Mesenchymal stem cell (in vitro differentiated cells and primary cell): ENCODE data around the gene FAM43B.

ENCODE experiments used
- DNase-seq: peaks from one replicate; pipeline ENCODE4 v3.0.0-alpha.2; 2013
- H2AFZ ChIP-seq: one replicate; pipeline ENCODE4 v1.6.1; 2013; ENCODE audit warnings: low read depth, mild to moderate bottlenecking, control low read depth, inconsistent platforms, low read length, moderate library complexity
- H2AK5ac ChIP-seq: 2 replicates; pipeline ENCODE4 v1.6.1; 2013; ENCODE audit warnings: low read length, moderate library complexity, mild to moderate bottlenecking, inconsistent platforms; ENCODE audit not compliant: severe bottlenecking
- H2BK120ac ChIP-seq: one replicate; pipeline ENCODE4 v1.6.1; 2013; ENCODE audit warnings: low read depth, mild to moderate bottlenecking, inconsistent platforms, low read length, moderate library complexity
- H2BK12ac ChIP-seq, 2 experiments: one replicate each; pipeline ENCODE4 v1.6.1; 2013; ENCODE audit warnings: inconsistent platforms in 2 of 2, low read length in 2 of 2, mild to moderate bottlenecking in 2 of 2, moderate library complexity in 2 of 2, control low read depth in 1 of 2
- H2BK15ac ChIP-seq: one replicate; pipeline ENCODE4 v1.6.1; 2013; ENCODE audit warnings: mild to moderate bottlenecking, low read depth, inconsistent platforms; ENCODE audit not compliant: poor library complexity, severe bottlenecking
- H2BK5ac ChIP-seq: 2 replicates; pipeline ENCODE4 v1.6.1; 2013; ENCODE audit warnings: low read depth, mild to moderate bottlenecking, low read length, control low read depth, inconsistent platforms; ENCODE audit not compliant: poor library complexity, severe bottlenecking
- H3K14ac ChIP-seq, 2 experiments: one replicate each; pipeline ENCODE4 v1.6.1; 2013; ENCODE audit warnings: inconsistent platforms in 2 of 2, low read length in 2 of 2, control low read depth in 1 of 2, mild to moderate bottlenecking in 1 of 2, moderate library complexity in 1 of 2
- H3K18ac ChIP-seq, 2 experiments: one replicate each; pipeline ENCODE4 v1.6.1; 2013; ENCODE audit warnings: inconsistent platforms in 2 of 2, low read length in 2 of 2, control low read depth in 1 of 2, low read depth in 1 of 2, mild to moderate bottlenecking in 1 of 2
- H3K23ac ChIP-seq, 2 experiments: one replicate each; pipeline ENCODE4 v1.6.1; 2013; ENCODE audit warnings: inconsistent platforms in 2 of 2, low read length in 2 of 2, mild to moderate bottlenecking in 2 of 2, moderate library complexity in 2 of 2, control low read depth in 1 of 2
- H3K27ac ChIP-seq: 2 replicates; pipeline ENCODE4 v1.5.1; 2013; ENCODE audit warnings: mild to moderate bottlenecking, moderate library complexity, low read length, control low read depth, inconsistent platforms; ENCODE audit not compliant: poor library complexity, severe bottlenecking
- H3K27me3 ChIP-seq, 2 experiments: 2 replicates each; pipeline versions ENCODE4 v1.6.1 to v1.7.0; 2013; ENCODE audit warnings: low read length in 2 of 2, mild to moderate bottlenecking in 2 of 2, moderate library complexity in 2 of 2, control low read depth in 1 of 2, inconsistent platforms in 1 of 2; ENCODE audit not compliant: control insufficient read depth in 1 of 2, insufficient read depth in 1 of 2
- H3K36me3 ChIP-seq, 2 experiments: 2 replicates each; pipeline versions ENCODE4 v1.6.1 to v1.7.0; 2013; ENCODE audit warnings: low read length in 2 of 2, control low read depth in 1 of 2, inconsistent platforms in 1 of 2, low read depth in 1 of 2, mild to moderate bottlenecking in 1 of 2; ENCODE audit not compliant: insufficient read depth in 2 of 2, control insufficient read depth in 1 of 2
- H3K4ac ChIP-seq, 2 experiments: one replicate each; pipeline ENCODE4 v1.6.1; 2013; ENCODE audit warnings: inconsistent platforms in 2 of 2, low read length in 2 of 2, mild to moderate bottlenecking in 2 of 2, moderate library complexity in 2 of 2, control low read depth in 1 of 2, low read depth in 1 of 2
- H3K4me1 ChIP-seq: 2 replicates; pipeline ENCODE4 v1.6.1; 2013; ENCODE audit warnings: low read depth, low read length, control low read depth; ENCODE audit not compliant: control insufficient read depth, insufficient read depth
- H3K4me2 ChIP-seq: 2 replicates; pipeline ENCODE4 v1.6.1; 2013; ENCODE audit warnings: low read length, mild to moderate bottlenecking, inconsistent platforms; ENCODE audit not compliant: poor library complexity, severe bottlenecking
- H3K4me3 ChIP-seq, 2 experiments: 2 replicates each; pipeline versions ENCODE4 v1.5.1 to v1.7.0; 2013; ENCODE audit warnings: low read length in 2 of 2, mild to moderate bottlenecking in 2 of 2, control low read depth in 1 of 2, low read depth in 1 of 2; ENCODE audit not compliant: insufficient read depth in 1 of 2
- H3K79me1 ChIP-seq: replicated peaks from 2 replicates; pipeline ENCODE4 v1.6.1; 2013; ENCODE audit warnings: mild to moderate bottlenecking, control low read depth, low read length, inconsistent platforms; ENCODE audit not compliant: poor library complexity, severe bottlenecking
- H3K9ac ChIP-seq: 2 replicates; pipeline ENCODE4 v1.7.0; 2013; ENCODE audit warnings: mild to moderate bottlenecking, low read length, moderate library complexity
- H3K9me3 ChIP-seq: 2 replicates; pipeline ENCODE4 v1.7.0; 2013; ENCODE audit warnings: mild to moderate bottlenecking, low read length; ENCODE audit not compliant: control insufficient read depth
- H4K8ac ChIP-seq: one replicate; pipeline ENCODE4 v1.6.1; 2013; ENCODE audit warnings: inconsistent platforms, mild to moderate bottlenecking, low read length, moderate library complexity
- H4K91ac ChIP-seq: one replicate; pipeline ENCODE4 v1.6.1; 2013; ENCODE audit warnings: mild to moderate bottlenecking, low read length, inconsistent platforms
- WGBS: methylation state at CpG from one replicate; pipeline ENCODE4 v1.1.7; 2013; ENCODE audit warnings: mixed read lengths; 5-methylcytosine and 5-hydroxymethylcytosine counted together

FAM43B gene

DNA sequence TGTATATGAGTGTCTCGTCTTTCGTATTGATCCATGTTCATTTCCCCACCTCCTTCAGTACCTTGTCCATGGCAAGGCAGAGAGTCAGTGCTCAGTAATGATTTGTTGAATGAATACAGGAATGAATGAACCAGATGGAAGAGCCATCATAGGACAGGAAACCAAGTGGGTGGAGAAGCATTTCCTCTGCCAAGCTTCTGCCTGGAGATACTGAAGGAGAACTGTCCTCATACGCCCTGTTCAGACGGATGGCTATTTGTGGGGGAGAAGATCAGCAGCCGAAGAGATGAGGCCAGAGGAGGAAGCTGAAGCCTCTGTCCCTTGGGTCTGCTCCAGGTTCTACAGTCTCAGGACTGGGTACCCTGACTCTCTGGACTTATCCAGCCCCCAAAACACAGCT lies 5.8 kb downstream of the FAM43B start:
- Histone ChIP-seq H3K9me3 (no peaks in the 10 kb centered on the region), H2AK5ac (no peak overlapping the region), H2BK12ac (no peak overlapping the region), H4K91ac (no peak overlapping the region), H3K27ac (no peak overlapping the region), H3K23ac (no peak overlapping the region), H2BK15ac (no peak overlapping the region), H3K4me1 (peaks cover 8% of the 10 kb centered on the region), H3K18ac (no peak overlapping the region), H4K8ac (no peak overlapping the region), H3K14ac (no peak overlapping the region), H3K4ac (no peak overlapping the region), H3K79me1 (no peaks in the 10 kb centered on the region), H2BK5ac (no peak overlapping the region), H2AFZ (no peak overlapping the region), H3K36me3 (no peaks in the 10 kb centered on the region), H3K9ac (no peak overlapping the region), H3K4me2 (no peak overlapping the region), H3K4me3 (no peak overlapping the region), H3K27me3 (peaks cover 37 to 71% of the 10 kb centered on the region in 2 experiments), H2BK120ac (no peak overlapping the region)
- WGBS: 75% methylated on average over 5 of the region's 5 CpGs
- DNase-seq: no peak

DNA sequence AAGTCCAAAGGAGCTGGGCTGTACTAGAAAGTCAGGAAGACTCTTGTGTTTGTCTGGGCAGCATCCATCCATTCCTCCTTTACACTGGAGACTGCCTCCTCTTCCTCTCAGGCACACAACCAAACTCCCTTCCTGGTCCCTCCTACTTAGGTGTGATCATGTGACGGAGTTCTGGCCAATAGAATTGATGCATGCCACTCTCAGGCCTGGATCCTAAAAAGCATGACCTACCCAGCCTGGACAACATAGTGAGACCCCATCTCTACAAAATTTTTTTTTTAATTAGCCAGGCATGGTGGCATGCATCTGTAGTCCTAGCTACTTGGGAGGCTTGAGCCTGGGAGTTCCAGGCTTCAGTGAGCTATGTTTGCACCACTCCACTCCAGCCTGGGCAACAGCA lies 8.6 kb downstream of the FAM43B start:
- Histone ChIP-seq H3K23ac (no peak overlapping the region), H2BK15ac (no peak overlapping the region), H3K9ac (no peak overlapping the region), H3K27ac (no peak overlapping the region), H2BK5ac (no peak overlapping the region), H3K14ac (no peak overlapping the region), H2AFZ (no peak overlapping the region), H3K9me3 (no peaks in the 10 kb centered on the region), H3K4me1 (no peaks in the 10 kb centered on the region), H4K91ac (no peak overlapping the region), H3K79me1 (no peaks in the 10 kb centered on the region), H3K4me2 (no peak overlapping the region), H3K4me3 (no peak overlapping the region), H3K27me3 (peaks cover 23 to 55% of the 10 kb centered on the region in 2 experiments), H4K8ac (no peak overlapping the region), H3K4ac (no peak overlapping the region), H3K18ac (no peak overlapping the region), H3K36me3 (no peaks in the 10 kb centered on the region), H2BK120ac (no peak overlapping the region), H2BK12ac (no peak overlapping the region), H2AK5ac (no peak overlapping the region)
- DNase-seq: no peak
- 56% methylated on average over 1 of the region's 1 CpG for WGBS

DNA sequence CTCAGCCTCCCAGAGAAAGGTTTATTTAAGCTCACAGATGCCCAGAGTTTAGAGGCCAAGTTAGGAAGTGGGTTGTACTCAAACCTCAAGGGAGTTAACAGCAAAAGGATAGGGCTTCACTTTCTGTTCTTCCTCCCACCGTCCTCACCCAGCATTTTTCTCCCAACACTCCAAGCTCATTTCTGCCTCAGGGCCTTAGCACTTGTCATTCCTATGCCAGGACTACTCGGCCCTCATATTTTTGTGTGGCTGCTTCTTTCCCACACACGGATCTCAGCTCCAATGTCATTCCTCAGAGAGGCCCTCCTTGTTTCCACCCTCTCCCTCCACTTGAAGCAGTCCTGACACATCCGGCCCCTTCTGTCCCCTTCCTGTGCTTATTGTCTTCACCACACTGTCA lies 12.9 kb downstream of the FAM43B start:
- no peak overlapping the region for H2BK12ac ChIP-seq
- no peak overlapping the region for H4K8ac ChIP-seq
- no peak overlapping the region for H3K23ac ChIP-seq
- H2BK5ac ChIP-seq: no peak overlapping the region
- no peak overlapping the region for H3K18ac ChIP-seq
- no peak overlapping the region for H4K91ac ChIP-seq
- H3K4me2 ChIP-seq: no peak overlapping the region
- H3K4me1 ChIP-seq: no peaks in the 10 kb centered on the region
- no peak overlapping the region for H2BK120ac ChIP-seq
- H3K36me3 ChIP-seq: no peaks in the 10 kb centered on the region
- no peak overlapping the region for H3K4ac ChIP-seq
- H3K14ac ChIP-seq: no peak overlapping the region
- H3K4me3 ChIP-seq: no peak overlapping the region
- no peak overlapping the region for H3K27ac ChIP-seq
- H3K79me1 ChIP-seq: no peaks in the 10 kb centered on the region
- H3K9me3 ChIP-seq: no peaks in the 10 kb centered on the region
- H2AFZ ChIP-seq: no peak overlapping the region
- peaks cover 24 to 36% of the 10 kb centered on the region in 2 experiments for H3K27me3 ChIP-seq
- H2AK5ac ChIP-seq: no peak overlapping the region
- H2BK15ac ChIP-seq: no peak overlapping the region
- H3K9ac ChIP-seq: no peak overlapping the region
- DNase-seq: no peak
- WGBS: 65% methylated on average over 4 of the region's 4 CpGs

DNA sequence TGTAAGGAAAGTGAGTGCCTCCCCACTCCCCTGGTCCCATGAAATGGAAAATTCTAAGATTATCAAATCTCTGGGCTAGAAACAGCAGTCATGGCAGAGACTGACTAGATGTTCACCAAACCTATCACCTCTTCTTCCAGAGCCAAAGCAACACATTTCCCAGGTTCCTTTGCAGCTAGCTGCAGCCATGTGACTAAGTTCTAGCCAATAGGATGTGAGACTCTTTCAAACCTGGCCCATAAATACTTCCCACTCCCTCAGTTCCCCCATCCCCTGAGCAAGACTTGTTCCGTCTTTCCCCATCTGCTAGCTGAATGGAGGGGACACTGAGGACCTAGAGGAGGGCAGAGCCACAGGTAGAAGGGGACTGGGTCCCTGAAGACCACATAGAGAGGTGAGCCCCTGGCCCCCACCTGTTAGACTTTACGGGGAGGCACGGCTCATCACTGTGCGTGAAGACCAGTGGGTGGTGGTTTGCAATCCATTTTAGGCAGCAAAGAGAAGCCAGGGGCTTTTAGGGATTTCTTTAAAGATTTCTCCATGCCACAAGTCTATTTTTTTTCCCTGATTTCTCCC lies 17.2 kb downstream of the FAM43B start:
- Histone ChIP-seq H2BK12ac (no peak overlapping the region), H3K4me3 (no peak overlapping the region), H4K8ac (no peak overlapping the region), H3K79me1 (no peaks in the 10 kb centered on the region), H3K4me1 (no peaks in the 10 kb centered on the region), H3K9ac (no peak overlapping the region), H3K14ac (no peak overlapping the region), H3K9me3 (peaks cover 8% of the 10 kb centered on the region), H2AFZ (no peak overlapping the region), H2AK5ac (no peak overlapping the region), H2BK120ac (no peak overlapping the region), H3K27me3 (peaks cover 17 to 22% of the 10 kb centered on the region in 2 experiments), H3K4ac (no peak overlapping the region), H3K36me3 (no peaks in the 10 kb centered on the region), H3K27ac (no peak overlapping the region), H3K18ac (no peak overlapping the region), H4K91ac (no peak overlapping the region), H2BK15ac (no peak overlapping the region), H3K23ac (no peak overlapping the region), H2BK5ac (no peak overlapping the region), H3K4me2 (no peak overlapping the region)
- 92% methylated on average over 4 of the region's 4 CpGs for WGBS
- DNase-seq: no peak
